Vagina (tissue), 2 donors: Measurements from ENCODE around the gene PTPRN2. TPM values are rescaled to one million over a fixed set of nuclear protein-coding genes. Genes with fewer than 3 reads are reported as not detected.

ENCODE experiments used
- DNase-seq, 2 donors: peaks; one replicate each; pipeline ENCODE4 v3.0.0-alpha.2; 2017; ENCODE audit errors: extremely low spot score in 2 of 2
- H3K27ac ChIP-seq: fragments of 200-600 bp; sonication (generic); one replicate; pipeline ENCODE4 v1.5.1; 2019
- H3K27me3 ChIP-seq: fragments of 200-600 bp; sonication (generic); one replicate; pipeline ENCODE4 v1.5.1; 2019
- H3K36me3 ChIP-seq, 2 donors: fragments of 200-600 bp; sonication (generic); one replicate each; pipeline ENCODE4 v1.5.1; 2017 to 2019
- H3K4me1 ChIP-seq: fragments of 200-600 bp; sonication (generic); one replicate; pipeline ENCODE4 v1.5.1; 2019
- H3K4me3 ChIP-seq, 2 donors: fragments of 200-600 bp; sonication (generic); 1 replicate in 1 of 2; 2 replicates in 1 of 2; pipeline ENCODE4 v1.5.1; 2016 to 2019
- H3K9me3 ChIP-seq: fragments of 200-600 bp; sonication (generic); one replicate; pipeline ENCODE4 v1.5.1; 2019
- POLR2A ChIP-seq, 2 donors: fragments of 450-650 bp; IDR thresholded peaks; one replicate each; pipeline ENCODE4 v1.6.1; 2017; ENCODE audit warnings: antibody characterized with exemption in 2 of 2, mild to moderate bottlenecking in 2 of 2, moderate library complexity in 2 of 2
- POLR2AphosphoS5 ChIP-seq, 2 donors: sonication (generic); formaldehyde crosslinking; IDR thresholded peaks; one replicate each; pipeline ENCODE4 v1.9.0; 2017; ENCODE audit warnings: antibody characterized with exemption in 2 of 2, mild to moderate bottlenecking in 2 of 2, low read depth in 1 of 2; ENCODE audit not compliant: insufficient read depth in 1 of 2
- intact Hi-C: fragments of 100-400 bp; cut with DNase I; formaldehyde crosslinking; loops from one replicate; pipeline ENCODE4 v1.15.1; 2023
- total RNA-seq: library from RNA; depleted of rRNA; stranded (reverse); fragments of >200 nt; gene quantifications from one replicate; pipeline ENCODE4 v1.2.3, GENCODE V29; 2016
- TF ChIP-seq, protein P1 (sequence below), 3 experiments: fragments of 450-650 bp in 2 of 3; fragments of 200-600 bp in 1 of 3; sonication (generic) in 1 of 3; IDR thresholded peaks; one replicate each; pipeline ENCODE4 v1.5.1; 2017 to 2019; ENCODE audit warnings: antibody characterized with exemption in 3 of 3, mild to moderate bottlenecking in 2 of 3, moderate library complexity in 2 of 3

The PTPRN2 gene
- total RNA-seq, 1 donor from 2014 or later = 7.4 TPM

DNA sequence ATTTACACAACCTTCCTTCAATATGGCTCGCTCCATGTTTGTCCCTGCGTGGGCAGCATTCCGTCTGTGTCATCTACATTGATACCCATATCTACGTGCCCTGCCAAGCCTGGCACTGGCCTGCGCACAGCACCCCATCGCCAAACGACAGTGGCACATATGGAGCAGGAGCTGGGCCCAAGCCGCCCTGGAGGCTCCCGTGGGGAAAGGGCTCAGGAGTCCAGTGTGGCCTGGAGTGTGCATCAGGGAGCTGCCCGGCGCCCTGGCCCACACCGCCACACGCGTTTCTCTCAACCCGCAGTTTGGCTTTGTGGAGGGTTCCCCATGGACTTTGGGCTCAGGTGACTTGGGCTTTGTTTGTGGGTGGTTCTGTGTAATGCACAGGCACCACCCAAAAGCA is 273.2 kb downstream of the PTPRN2 start:
- Histone ChIP-seq H3K9me3 (no peaks in the 10 kb centered on the region), H3K27ac (no peak overlapping the region), H3K27me3 (no peaks in the 10 kb centered on the region), H3K36me3 (no peaks in the 10 kb centered on the region), H3K4me1 (no peaks in the 10 kb centered on the region), H3K4me3 (no peak overlapping the region)
- peak in 1 of 2 donors; percentile 44 for DNase-seq
- TF ChIP-seq, protein P1, sequence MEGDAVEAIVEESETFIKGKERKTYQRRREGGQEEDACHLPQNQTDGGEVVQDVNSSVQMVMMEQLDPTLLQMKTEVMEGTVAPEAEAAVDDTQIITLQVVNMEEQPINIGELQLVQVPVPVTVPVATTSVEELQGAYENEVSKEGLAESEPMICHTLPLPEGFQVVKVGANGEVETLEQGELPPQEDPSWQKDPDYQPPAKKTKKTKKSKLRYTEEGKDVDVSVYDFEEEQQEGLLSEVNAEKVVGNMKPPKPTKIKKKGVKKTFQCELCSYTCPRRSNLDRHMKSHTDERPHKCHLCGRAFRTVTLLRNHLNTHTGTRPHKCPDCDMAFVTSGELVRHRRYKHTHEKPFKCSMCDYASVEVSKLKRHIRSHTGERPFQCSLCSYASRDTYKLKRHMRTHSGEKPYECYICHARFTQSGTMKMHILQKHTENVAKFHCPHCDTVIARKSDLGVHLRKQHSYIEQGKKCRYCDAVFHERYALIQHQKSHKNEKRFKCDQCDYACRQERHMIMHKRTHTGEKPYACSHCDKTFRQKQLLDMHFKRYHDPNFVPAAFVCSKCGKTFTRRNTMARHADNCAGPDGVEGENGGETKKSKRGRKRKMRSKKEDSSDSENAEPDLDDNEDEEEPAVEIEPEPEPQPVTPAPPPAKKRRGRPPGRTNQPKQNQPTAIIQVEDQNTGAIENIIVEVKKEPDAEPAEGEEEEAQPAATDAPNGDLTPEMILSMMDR (IDR thresholded peaks at IDR 0.05) = no peak
- TF ChIP-seq POLR2A (IDR thresholded peaks at IDR 0.05) = no peak
- no peak for TF ChIP-seq POLR2AphosphoS5 (IDR thresholded peaks at IDR 0.05; ENCODE audit: insufficient read depth in 1 of 2, low read depth in 1 of 2)
- intact Hi-C loops = no loop called here

GRCh38 chr7:158313931-158314330 is 273.7 kb downstream of the PTPRN2 start:
- H3K4me1 ChIP-seq = no peaks in the 10 kb centered on the region
- no peaks in the 10 kb centered on the region for H3K27me3 ChIP-seq
- DNase-seq = peak in 1 of 2 donors; percentile 67
- H3K27ac ChIP-seq = no peak overlapping the region
- intact Hi-C loops = no loop called here
- no peak for TF ChIP-seq POLR2A (IDR thresholded peaks at IDR 0.05)
- TF ChIP-seq POLR2AphosphoS5 (IDR thresholded peaks at IDR 0.05; ENCODE audit: insufficient read depth in 1 of 2, low read depth in 1 of 2) = no peak
- TF ChIP-seq, protein P1 (IDR thresholded peaks at IDR 0.05) = no peak
- H3K9me3 ChIP-seq = no peaks in the 10 kb centered on the region
- no peak overlapping the region for H3K4me3 ChIP-seq
- no peaks in the 10 kb centered on the region for H3K36me3 ChIP-seq

- intact Hi-C loops = no loop called here
- Histone ChIP-seq H3K27ac (no peak overlapping the region), H3K4me3 (no peak overlapping the region), H3K36me3 (no peaks in the 10 kb centered on the region), H3K4me1 (no peaks in the 10 kb centered on the region), H3K9me3 (peaks cover 4% of the 10 kb centered on the region), H3K27me3 (no peaks in the 10 kb centered on the region)
- no peak for TF ChIP-seq POLR2A (IDR thresholded peaks at IDR 0.05)
- no peak for TF ChIP-seq POLR2AphosphoS5 (IDR thresholded peaks at IDR 0.05; ENCODE audit: insufficient read depth in 1 of 2, low read depth in 1 of 2)
- TF ChIP-seq, protein P1 (IDR thresholded peaks at IDR 0.05) = no peak
- DNase-seq = peak in 1 of 2 donors; percentile 47
These were observed 274.8 kb downstream of the PTPRN2 start for GRCh38 chr7:158312789-158313188.

- H3K27ac ChIP-seq = no peak overlapping the region
- H3K4me3 ChIP-seq = no peak overlapping the region
- peak in 1 of 2 donors; percentile 64 for DNase-seq
- TF ChIP-seq POLR2AphosphoS5 (IDR thresholded peaks at IDR 0.05; ENCODE audit: insufficient read depth in 1 of 2, low read depth in 1 of 2) (no peak), POLR2A (IDR thresholded peaks at IDR 0.05) (no peak)
- TF ChIP-seq, protein P1 (IDR thresholded peaks at IDR 0.05) = no peak
- H3K27me3 ChIP-seq = no peaks in the 10 kb centered on the region
- intact Hi-C loops = no loop called here
- H3K4me1 ChIP-seq = no peaks in the 10 kb centered on the region
- peaks cover 6% of the 10 kb centered on the region for H3K9me3 ChIP-seq
- H3K36me3 ChIP-seq = no peaks in the 10 kb centered on the region
These were observed 275.8 kb downstream of the PTPRN2 start for GRCh38 chr7:158311791-158312190.

DNA sequence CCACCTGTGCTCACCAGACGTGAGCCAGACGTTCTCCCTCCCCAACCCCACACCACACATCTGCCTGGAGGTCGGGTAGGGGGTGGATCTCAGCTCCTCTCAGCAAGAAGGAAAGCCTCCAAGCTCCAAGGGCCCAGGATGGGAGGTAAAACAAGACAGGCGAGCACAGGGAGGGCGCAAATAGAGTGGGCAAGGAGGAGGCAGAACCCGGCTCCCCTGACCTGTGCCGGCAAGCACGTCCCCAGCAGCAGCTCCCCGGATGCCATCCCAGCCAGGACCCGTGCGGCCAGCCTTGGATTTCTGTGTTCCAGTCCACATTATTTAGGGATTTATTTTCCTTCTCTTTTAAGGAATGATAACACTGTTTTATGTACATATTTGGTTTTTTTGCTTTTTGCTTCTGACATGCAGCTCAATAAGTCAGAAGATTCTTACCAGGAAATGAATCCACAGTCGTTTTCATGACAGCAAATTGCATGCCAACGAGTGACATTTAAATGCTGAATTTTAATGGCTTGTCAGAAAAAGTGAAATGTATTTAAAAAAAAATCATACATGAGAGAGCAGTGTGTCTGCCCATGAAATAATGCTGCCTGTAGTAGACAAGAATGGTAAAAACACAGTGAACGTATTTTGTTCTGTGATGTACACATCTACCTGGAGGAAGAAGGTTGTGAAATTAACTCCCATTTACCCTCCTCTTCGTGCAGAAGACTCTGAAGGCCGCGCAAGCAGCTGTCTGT is 276.5 kb downstream of the PTPRN2 start:
- H3K9me3 ChIP-seq = peaks cover 6% of the 10 kb centered on the region
- H3K4me1 ChIP-seq = no peaks in the 10 kb centered on the region
- H3K27ac ChIP-seq = no peak overlapping the region
- H3K4me3 ChIP-seq = no peak overlapping the region
- H3K27me3 ChIP-seq = no peaks in the 10 kb centered on the region
- intact Hi-C loops = no loop called here
- TF ChIP-seq POLR2AphosphoS5 (IDR thresholded peaks at IDR 0.05; ENCODE audit: insufficient read depth in 1 of 2, low read depth in 1 of 2) (no peak), POLR2A (IDR thresholded peaks at IDR 0.05) (no peak)
- TF ChIP-seq, protein P1 (IDR thresholded peaks at IDR 0.05) = no peak
- H3K36me3 ChIP-seq = no peaks in the 10 kb centered on the region
- peak in 1 of 2 donors; percentile 44 for DNase-seq
